GM19324 (cell line): ENCODE data around the gene ENO2.

ENCODE experiments used
- ATAC-seq: cut with Tn5 transposase; IDR thresholded peaks from one replicate; pipeline ENCODE4 v1.9.1; 2021; ENCODE audit warnings: mild to moderate bottlenecking, moderate library complexity; ENCODE audit not compliant: unreplicated experiment, low FRiP score

The ENO2 gene

DNA sequence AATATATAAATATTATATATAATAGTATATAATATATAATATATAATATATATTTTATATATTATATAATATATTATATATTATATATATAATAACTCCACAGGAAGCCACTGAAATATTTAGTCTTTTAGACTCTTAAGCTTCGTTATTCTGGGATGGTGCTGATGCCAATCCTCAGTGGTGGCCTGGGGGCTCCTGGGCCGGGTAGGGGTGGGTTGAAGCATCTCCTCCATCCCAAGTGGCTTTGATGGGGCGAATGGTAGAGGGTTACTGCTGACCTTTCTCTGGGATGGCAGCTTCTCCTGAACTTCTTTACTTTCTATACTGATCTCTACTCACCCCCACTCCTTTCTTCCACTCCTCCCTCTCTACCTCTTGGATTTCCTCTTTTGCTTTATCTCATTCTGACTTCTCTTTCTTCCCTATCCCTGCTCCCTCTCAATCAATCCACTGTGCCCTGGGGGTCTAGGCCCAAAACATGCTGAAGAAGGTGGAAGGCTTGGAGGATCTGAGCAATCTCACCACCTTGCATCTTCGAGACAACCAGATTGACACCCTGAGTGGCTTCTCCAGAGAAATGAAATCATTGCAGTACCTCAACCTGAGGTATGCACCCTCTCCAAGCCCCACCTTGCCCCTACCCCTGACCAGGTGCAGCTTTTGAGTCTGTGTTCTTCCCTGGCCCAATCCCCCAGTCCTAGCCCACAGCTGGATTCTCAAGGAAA lies 4.8 kb upstream of the ENO2 start:
- no peak for ATAC-seq

DNA sequence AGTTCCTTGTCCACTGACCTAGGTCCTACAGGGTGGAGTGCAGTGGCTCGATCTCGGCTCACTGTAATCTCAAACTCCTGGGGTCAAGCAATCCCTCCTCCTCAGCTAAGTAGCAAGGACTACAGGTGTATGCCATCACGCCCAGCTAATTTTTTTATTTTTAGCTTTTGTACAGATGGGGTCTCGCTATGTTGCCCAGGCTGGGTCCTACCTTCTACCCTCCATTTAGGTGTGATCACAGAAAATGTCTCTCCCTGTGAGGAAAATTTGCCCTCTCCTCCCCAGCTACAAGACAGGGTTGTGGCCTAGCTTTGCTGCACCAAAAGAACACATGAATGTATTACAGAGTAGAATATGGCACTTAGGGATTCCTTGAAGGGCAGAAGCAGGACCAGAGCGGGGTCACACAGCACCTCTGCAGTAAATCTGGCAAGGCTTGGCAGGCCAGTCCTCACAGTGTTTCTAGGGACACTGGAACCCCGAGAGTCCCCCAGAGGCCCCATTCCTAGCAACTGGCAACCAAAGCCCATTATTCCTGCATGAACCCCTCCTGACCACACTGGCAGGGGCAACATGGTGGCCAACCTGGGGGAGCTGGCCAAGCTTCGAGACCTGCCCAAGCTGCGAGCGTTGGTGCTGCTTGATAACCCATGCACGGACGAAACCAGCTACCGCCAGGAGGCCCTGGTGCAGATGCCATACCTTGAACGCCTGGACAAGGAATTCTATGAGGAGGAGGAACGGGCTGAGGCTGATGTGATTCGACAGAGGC lies 2.0 kb upstream of the ENO2 start:
- ATAC-seq: no peak

DNA sequence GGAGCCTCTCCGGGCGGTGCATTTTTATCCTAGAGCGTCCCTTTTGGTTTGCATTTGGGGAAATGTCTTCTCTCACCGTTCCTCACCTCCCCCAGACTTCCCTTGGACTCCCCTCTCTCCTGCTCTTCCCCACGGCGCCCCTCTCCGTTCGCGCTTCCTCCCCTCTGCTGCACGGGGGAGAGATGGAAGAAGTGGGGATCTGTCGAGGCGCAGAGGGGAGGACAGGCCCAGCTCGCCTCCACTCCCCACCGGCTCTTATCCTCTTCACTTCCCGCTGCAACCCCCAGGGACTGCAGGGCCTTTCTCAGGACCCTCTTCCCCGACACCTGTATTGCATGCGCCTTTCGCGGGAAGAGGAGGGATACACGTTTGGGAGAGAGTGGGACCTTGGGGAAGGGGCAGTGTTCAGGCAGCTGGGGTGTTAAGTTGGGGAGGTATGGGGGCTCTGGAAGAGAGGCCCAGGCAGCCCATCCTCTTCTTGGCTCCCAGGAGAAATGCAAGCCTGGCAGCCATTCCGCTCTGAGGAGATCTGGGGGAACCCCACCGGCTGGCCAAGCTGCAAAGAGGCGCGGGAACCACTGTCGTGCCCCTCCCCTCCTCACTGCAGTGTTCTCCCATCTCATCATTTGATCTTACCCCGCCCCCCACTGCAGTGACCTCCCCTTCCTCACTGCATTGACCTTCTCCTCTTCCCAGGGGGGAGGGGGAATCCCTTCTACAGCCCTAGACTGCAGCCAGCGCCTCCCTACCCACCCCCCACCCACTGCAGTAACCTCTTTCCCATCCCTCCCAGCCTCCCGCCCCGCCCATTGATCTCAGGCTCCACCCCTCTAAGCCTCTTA lies 788 bp downstream of the ENO2 start:
- ATAC-seq: no peak

DNA sequence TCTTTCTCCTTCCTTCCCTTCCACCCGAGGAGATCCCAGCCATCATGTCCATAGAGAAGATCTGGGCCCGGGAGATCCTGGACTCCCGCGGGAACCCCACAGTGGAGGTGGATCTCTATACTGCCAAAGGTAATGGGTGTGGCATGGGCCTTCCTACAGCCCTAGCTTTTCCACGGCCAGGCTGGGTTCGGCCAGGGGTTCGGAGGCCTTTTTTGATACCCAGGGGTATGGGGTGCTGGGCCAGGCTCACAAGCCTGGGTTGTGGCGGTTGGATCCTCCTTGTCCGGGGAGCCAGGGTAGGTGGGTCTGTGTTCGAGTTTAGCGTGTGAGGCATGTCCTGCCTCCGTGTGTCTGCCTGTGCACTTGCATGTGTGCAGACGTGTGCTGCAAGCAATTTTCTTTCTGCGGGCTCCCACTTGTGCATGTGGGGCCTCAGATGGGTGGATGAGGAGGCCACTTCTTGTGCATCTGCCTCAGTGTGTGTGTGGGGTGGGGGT lies 1.5 kb downstream of the ENO2 start:
- no peak for ATAC-seq

DNA sequence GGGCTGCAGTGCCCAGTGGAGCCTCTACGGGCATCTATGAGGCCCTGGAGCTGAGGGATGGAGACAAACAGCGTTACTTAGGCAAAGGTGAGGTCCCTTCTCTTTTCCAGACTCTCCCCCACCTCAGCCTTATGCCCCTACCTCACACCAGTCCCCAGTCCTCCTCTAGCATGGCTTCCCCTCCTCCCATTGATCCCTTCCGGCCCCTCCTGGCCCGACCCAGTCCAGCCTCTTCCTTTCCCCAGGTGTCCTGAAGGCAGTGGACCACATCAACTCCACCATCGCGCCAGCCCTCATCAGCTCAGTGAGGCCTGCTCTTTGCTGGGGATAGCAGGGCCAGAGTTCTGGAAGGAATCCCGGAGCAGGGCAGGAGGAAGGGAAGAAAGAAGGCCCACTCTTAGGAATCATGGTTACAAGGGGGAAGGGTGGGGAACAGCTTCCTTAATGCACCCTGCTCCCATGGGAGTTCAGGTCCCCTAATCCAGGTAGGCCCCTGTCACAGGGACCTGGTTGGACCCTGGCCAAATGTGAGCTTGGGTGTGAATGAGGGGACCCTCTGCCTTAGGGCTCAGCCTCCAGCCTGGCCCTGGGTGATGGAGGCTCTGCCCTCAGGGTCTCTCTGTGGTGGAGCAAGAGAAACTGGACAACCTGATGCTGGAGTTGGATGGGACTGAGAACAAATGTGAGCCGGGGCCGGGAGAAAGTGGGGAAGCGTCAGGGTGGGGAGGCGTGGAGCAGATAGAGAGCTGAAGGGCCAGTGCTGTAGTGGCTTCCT lies 2.2 kb downstream of the ENO2 start:
- no peak for ATAC-seq

DNA sequence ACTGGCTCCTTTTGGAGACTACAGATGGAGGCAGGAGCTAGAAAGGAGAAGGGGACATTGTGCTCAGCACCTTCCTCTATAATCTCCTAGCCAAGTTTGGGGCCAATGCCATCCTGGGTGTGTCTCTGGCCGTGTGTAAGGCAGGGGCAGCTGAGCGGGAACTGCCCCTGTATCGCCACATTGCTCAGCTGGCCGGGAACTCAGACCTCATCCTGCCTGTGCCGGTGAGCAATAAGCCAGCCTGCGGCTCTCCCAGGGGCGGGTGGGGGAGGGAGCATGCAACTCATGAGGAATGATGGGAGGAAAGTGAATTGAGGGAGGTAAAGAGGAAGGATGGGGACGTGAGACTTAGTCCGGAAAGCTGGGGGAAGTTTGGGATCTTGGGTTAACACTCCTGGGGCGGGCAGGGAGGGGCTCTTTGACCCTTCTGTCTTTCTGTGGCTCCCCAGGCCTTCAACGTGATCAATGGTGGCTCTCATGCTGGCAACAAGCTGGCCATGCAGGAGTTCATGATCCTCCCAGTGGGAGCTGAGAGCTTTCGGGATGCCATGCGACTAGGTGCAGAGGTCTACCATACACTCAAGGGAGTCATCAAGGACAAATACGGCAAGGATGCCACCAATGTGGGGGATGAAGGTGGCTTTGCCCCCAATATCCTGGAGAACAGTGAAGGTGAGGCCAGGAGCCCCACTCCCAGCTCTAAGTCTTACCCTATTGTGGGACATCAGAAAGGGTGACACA lies 3.3 kb downstream of the ENO2 start:
- ATAC-seq: no peak

DNA sequence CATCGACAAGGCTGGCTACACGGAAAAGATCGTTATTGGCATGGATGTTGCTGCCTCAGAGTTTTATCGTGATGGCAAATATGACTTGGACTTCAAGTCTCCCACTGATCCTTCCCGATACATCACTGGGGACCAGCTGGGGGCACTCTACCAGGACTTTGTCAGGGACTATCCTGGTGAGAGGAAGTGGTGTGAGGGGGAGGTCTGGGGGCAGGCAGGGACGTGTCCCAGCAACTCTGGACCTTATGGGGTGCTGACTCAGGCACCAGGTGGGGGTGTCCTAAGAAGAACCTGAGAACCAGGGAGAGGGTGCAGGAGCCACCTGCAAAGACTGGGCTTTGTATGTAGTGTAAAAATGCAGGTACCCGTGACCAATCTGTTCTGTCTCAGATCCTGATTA lies 5.2 kb downstream of the ENO2 start:
- ATAC-seq: no peak

DNA sequence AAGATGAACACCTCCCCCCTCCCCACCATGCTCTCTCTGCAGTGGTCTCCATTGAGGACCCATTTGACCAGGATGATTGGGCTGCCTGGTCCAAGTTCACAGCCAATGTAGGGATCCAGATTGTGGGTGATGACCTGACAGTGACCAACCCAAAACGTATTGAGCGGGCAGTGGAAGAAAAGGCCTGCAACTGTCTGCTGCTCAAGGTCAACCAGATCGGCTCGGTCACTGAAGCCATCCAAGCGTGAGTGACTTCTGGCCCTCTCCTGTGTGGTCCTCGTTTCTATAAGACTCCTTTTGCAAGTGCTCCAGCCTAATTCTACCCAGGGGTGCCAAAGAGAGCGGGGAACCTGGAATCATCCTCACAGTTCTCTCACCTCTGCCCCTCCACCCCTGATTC lies 7.2 kb downstream of the ENO2 start:
- ATAC-seq: no peak

DNA sequence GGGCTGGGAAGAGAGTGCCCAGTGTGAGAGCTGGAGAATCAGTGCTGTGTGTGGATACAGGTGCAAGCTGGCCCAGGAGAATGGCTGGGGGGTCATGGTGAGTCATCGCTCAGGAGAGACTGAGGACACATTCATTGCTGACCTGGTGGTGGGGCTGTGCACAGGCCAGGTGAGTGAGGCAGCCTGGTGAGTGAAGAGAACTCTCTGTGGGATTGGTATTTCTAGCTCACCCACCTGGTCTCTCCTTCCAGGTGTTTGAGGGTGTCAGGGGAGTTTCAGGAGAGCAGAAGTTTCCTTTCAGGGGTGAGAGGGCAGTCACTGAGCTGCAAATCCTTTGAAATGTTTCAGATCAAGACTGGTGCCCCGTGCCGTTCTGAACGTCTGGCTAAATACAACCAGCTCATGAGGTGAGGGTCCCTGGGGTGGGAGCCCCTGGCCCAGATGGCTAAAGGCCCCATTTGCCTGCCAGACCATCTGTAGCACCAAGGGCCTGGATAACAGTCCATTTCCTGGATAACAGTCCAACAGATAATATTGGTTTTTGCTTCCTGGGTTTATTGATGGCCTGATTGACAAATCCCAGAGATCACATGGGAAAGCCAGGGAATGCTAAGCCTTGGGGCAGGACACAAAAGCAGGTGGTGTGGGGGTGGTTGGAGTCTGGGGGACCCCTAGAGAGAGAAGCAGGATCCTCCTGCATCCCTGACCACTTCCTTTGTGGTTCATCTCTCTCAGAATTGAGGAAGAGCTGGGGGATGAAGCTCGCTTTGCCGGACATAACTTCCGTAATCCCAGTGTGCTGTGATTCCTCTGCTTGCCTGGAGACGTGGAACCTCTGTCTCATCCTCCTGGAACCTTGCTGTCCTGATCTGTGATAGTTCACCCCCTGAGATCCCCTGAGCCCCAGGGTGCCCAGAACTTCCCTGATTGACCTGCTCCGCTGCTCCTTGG lies 7.9 kb downstream of the ENO2 start:
- ATAC-seq: no peak

DNA sequence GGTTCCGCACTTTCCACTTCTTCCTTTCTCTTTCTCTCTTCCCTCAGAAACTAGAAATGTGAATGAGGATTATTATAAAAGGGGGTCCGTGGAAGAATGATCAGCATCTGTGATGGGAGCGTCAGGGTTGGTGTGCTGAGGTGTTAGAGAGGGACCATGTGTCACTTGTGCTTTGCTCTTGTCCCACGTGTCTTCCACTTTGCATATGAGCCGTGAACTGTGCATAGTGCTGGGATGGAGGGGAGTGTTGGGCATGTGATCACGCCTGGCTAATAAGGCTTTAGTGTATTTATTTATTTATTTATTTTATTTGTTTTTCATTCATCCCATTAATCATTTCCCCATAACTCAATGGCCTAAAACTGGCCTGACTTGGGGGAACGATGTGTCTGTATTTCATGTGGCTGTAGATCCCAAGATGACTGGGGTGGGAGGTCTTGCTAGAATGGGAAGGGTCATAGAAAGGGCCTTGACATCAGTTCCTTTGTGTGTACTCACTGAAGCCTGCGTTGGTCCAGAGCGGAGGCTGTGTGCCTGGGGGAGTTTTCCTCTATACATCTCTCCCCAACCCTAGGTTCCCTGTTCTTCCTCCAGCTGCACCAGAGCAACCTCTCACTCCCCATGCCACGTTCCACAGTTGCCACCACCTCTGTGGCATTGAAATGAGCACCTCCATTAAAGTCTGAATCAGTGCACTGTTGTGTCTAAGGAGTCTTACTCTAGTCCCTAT lies 8.8 kb downstream of the ENO2 start:
- no peak for ATAC-seq

DNA sequence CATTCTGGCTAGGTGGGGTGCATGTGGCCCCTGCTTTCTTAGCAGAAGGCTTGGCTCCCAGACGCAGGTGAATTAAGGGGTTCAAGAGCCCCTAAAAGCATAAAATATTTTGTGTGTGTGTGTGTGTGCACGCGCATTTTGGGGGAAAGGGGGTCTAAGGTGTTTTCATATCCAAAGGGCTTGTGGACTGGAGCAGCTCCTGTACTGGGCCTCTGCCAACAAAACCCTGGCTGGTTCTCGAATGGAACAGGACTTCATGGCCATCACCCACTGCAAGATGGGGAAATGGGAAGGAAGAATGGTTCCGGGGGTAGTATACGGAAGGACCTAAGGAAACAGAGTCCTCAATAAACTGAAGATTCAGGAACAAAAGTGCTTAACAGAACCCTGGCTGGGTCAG lies 9.5 kb downstream of the ENO2 start:
- no peak for ATAC-seq

DNA sequence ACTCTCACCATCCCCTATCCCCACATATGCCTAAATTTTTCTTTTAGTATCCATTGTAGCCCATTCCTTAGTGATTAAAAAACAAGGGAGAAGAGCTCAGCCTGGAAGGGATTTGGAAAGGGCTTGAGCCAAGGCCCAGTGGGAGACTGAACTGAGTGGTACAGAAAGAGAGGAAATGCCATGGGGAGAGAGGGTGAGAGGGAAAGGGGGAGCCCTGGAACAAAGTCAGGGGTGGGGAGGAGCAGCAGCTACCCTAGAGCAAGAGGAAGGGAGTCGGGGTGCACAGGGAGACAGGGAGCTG lies 10.8 kb downstream of the ENO2 start:
- ATAC-seq: no peak

DNA sequence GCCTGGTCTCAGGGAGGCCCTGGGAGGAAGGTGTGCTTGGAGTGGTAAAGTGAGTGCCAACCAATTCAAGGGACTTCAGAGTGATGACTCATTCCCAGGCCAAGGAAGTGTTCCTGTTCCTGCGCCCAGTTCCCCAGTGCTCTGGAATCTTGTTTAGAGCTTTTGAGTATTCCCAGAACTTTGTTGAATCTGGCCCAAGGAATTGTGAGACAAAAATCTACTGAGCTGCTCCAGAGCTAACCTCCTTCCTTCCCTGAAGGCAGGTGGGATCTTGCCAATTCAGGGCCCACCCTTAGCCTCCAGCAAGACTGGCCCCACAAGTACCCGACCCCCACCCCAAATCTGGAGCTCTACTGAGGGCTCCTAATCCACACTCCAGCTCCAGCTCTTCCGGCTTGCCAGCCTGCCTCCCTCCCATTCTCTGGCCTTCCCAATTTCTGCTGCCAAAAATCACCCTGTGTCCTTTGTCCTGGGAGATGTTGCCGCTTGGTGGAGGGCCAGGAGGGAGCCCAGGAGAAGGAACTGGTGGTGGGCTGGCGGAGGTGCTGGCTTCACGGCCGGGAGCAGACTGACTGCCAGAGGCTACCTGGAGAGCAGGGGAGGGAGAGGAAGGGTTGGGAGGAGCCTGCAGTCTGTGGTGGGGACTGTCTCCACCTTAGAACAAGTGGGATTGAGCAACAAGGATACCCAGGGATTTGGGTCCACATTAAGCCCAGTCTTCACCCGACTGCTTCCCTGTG lies 11.3 kb downstream of the ENO2 start:
- ATAC-seq: no peak

DNA sequence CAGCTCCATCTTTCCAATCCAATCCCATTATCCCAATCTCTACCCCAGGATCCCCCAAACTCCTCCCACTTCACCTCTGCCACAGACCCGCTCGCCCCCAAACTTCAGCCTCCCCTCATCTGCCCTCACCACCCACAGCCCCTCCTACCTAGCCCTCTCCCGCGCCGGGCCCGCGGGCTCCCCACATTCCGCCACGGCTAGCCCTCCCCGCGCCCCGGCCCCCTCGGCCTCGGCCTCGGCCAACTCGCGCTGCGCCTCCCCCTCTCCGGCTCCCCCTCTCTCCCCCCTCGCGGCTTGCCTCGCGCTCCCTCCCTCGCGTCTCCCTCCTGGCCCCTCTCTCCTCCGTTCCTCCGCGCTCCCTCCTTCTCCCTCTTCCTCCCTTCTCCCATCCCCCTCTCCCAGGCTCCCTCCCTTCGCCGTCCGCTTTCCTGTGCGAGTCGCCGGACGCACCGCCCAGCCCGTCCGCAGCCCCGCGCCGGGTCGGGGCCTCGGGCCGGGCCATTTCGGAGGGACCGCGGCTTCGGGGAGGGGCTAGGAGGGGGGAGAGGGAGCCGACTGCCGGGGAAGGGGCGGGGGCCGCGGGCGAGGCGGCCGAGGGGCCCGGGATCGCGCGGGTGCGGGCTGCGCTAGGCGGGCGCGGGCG lies 13.1 kb downstream of the ENO2 start, which contains the start of gene ATN1:
Gene ATN1 (plus strand): TSS at position 581 of the 643 bp plus-strand sequence. CDS start 6,043 bp downstream, outside the sequence.
- no peak for ATAC-seq

DNA sequence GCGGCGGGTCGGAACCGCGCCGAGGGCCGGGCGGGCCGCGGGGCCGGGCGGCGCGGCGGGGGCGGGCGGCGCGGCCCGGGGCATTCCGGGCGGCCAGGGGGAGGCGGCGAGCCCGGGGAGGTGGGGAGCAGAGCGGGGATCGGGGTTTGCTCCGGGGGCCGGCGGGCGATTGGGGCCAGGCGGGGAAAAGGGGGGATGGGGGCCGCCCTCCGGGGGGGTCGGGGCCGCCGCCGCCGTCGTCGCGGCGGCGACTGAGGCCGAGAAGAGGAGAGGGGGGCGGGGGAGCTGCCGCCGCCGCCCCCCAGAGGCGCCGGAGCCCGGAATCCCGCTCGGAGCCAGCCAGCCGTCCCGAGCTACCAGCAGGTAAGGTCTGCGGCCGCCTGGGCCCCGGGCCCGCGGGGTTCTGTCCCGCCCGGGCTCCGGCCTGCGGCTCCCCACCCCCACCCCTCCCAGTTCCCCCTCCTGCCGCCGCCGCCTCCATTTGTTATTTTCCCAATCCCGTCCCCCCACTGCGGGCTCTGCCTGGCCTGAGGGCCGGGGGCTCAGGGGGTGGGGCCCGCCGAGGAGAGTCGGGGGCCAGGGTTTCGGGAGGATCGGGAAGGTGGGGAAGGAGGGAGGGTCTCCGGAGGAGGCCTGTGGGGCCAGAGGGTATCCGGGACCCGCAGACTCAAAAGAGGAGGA lies 13.8 kb downstream of the ENO2 start:
- no peak for ATAC-seq

DNA sequence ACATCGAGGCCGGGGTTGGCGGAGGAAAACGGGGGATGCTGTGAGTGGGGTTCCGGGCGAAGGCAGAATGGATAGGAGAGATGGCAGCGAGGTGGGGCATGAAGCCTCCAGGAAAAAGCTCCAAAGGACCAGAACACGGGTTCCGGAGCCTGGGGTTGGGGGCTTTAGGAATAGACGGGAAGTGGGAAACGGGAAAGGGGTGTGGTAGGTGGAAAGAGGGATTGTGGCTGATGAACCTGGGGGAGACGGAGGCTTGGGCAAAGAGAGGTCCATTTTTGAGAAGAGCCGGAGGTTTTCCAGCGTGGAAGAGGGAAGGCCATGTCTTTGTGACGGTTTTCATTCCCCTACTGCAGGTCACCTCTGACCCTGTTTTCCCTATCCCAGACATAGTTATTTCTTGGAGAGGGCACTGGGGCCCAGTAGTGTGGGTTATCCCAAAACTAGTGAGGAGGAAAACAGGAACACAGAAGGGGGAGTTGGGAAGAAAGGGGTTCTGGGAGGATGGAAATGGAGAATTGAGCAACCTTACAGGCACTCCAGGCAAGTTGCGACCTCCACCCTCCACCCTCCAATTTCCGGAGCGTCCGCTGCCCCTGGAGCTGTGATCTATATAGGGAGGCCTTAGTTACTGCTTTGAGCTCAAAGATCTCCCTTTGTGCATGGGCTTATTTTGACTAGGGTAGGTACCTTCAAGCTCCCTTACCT lies 14.5 kb downstream of the ENO2 start:
- ATAC-seq: no peak
